Lung (tissue), 12 donors: Measurements from ENCODE around the gene PRR16. TPM values are rescaled to one million over a fixed set of nuclear protein-coding genes. Genes with fewer than 3 reads are reported as not detected.
A peak's percentile ranks its signal among the peaks of the same experiment; 100 is the strongest.

Experiments
- ATAC-seq: fragments of 200-7000 bp; cut with Tn5 transposase; one replicate; pipeline ENCODE4 v1.9.1; 2020; ENCODE audit warnings: moderate number of reproducible peaks; ENCODE audit not compliant: insufficient read depth, low FRiP score
- DNase-seq, 3 donors: peaks; one replicate each; pipeline ENCODE4 v3.0.0-alpha.2; 2013 to 2017
- H3K27ac ChIP-seq, 2 donors: one replicate each; pipeline ENCODE4 v1.5.1; 2013; ENCODE audit warnings: mild to moderate bottlenecking in 2 of 2, moderate library complexity in 2 of 2, control low read depth in 1 of 2, inconsistent platforms in 1 of 2, low read depth in 1 of 2, low read length in 1 of 2
- H3K27me3 ChIP-seq, 3 donors: one replicate each; pipeline ENCODE4 v1.5.1; 2013; ENCODE audit warnings: low read length in 2 of 3; ENCODE audit not compliant: control insufficient read depth in 3 of 3, insufficient read depth in 3 of 3
- H3K36me3 ChIP-seq, 4 donors: one replicate each; pipeline ENCODE4 v1.5.1; 2013; ENCODE audit warnings: low read length in 4 of 4, mild to moderate bottlenecking in 1 of 4, moderate library complexity in 1 of 4; ENCODE audit not compliant: control insufficient read depth in 4 of 4, insufficient read depth in 4 of 4
- H3K4me1 ChIP-seq, 5 donors: one replicate each; pipeline ENCODE4 v1.5.1; 2013; ENCODE audit warnings: low read length in 5 of 5, mild to moderate bottlenecking in 2 of 5, moderate library complexity in 1 of 5; ENCODE audit not compliant: control insufficient read depth in 5 of 5, insufficient read depth in 5 of 5
- H3K4me3 ChIP-seq: one replicate; pipeline ENCODE4 v1.5.1; 2013; ENCODE audit warnings: mild to moderate bottlenecking, control low read depth, moderate library complexity
- H3K9ac ChIP-seq, 2 donors: one replicate each; pipeline ENCODE4 v1.5.1; 2013; ENCODE audit warnings: low read length in 2 of 2, control low read depth in 1 of 2; ENCODE audit not compliant: insufficient read depth in 1 of 2
- H3K9me3 ChIP-seq, 4 donors: one replicate each; pipeline ENCODE4 v1.5.1; 2013; ENCODE audit warnings: low read length in 3 of 4, mild to moderate bottlenecking in 1 of 4, moderate library complexity in 1 of 4; ENCODE audit not compliant: control insufficient read depth in 4 of 4, insufficient read depth in 3 of 4
- CTCF ChIP-seq: IDR thresholded peaks from 2 replicates; pipeline ENCODE4 v1.5.1; 2012; ENCODE audit warnings: mild to moderate bottlenecking; ENCODE audit errors: control extremely low read depth, extremely low read depth
- WGBS, 2 donors: extraction: QIAGEN DNeasy Blood & Tissue Kit; methylation state at CpG; one replicate each; pipeline ENCODE4 v1.1.7; 2013; 5-methylcytosine and 5-hydroxymethylcytosine counted together
- polyA plus RNA-seq, 2 donors: library from polyadenylated mRNA; stranded (reverse); fragments of 200-250 nt; gene quantifications; one replicate each; pipeline ENCODE4 v1.2.1, GENCODE V29; 2013
- total RNA-seq, 2 donors: library from RNA; depleted of rRNA in 1 of 2; stranded (reverse); fragments of >200 nt in 1 of 2; gene quantifications; one replicate each; pipeline ENCODE4 v1.2.1, GENCODE V29; 2014 to 2021
- donor health status: control.
- donor health status: control.
- donor health status: Bipolar disorder and iron deficiency.
- donor health status: healthy.
- donor health status: DM: yes; HTN: yes; CAD: no.

PRR16 gene
- total and polyA plus RNA-seq, 4 donors = 1.1 to 6.6 (median 5.9) TPM

- H3K27me3 ChIP-seq = no peaks in the 10 kb centered on the region
- 47 to 89% methylated on average over 1 of the region's 1 CpG for WGBS, 2 donors
- peaks cover 0 to 9% (median 0%) of the 10 kb centered on the region in 5 donors for H3K4me1 ChIP-seq
- H3K4me3 ChIP-seq = no peak overlapping the region
- no peaks in the 10 kb centered on the region for H3K36me3 ChIP-seq
- H3K9ac ChIP-seq = no peak overlapping the region
- no peak overlapping the region for H3K27ac ChIP-seq
- ATAC-seq (no peak), DNase-seq (no peak)
- no peak for TF ChIP-seq CTCF
- H3K9me3 ChIP-seq = peaks cover 0 to 4% (median 0%) of the 10 kb centered on the region in 4 donors
These were observed 16.3 kb upstream of the PRR16 start for GRCh38 chr5:120447706-120448239.

- 79 to 81% methylated on average over 3 of the region's 3 CpGs for WGBS, 2 donors
- H3K27ac ChIP-seq = peak overlapping the region in 1 of 2 donors; percentile 21
- H3K27me3 ChIP-seq = peaks cover 0 to 2% (median 0%) of the 10 kb centered on the region in 3 donors
- H3K36me3 ChIP-seq = no peaks in the 10 kb centered on the region
- no peak for TF ChIP-seq CTCF
- H3K9me3 ChIP-seq = peaks cover 0 to 4% (median 0%) of the 10 kb centered on the region in 4 donors
- no peak for DNase-seq
- no peak overlapping the region for H3K9ac ChIP-seq
- peaks cover 0 to 15% (median 2%) of the 10 kb centered on the region in 5 donors for H3K4me1 ChIP-seq
- ATAC-seq = no peak
- H3K4me3 ChIP-seq = no peak overlapping the region
These were observed 14.6 kb upstream of the PRR16 start for GRCh38 chr5:120449501-120449900.

- TF ChIP-seq CTCF = no peak
- ATAC-seq = no peak
These were observed 13.2 kb upstream of the PRR16 start for GRCh38 chr5:120450910-120451309.

GRCh38 chr5:120451445-120451844 is 12.7 kb upstream of the PRR16 start:
- Histone ChIP-seq H3K27ac (no peak overlapping the region), H3K27me3 (peaks cover 0 to 2% (median 0%) of the 10 kb centered on the region in 3 donors), H3K4me1 (peaks cover 0 to 24% (median 2%) of the 10 kb centered on the region in 5 donors), H3K9me3 (peaks cover 0 to 4% (median 0%) of the 10 kb centered on the region in 4 donors), H3K9ac (no peak overlapping the region), H3K36me3 (no peaks in the 10 kb centered on the region), H3K4me3 (no peak overlapping the region)
- DNase-seq (no peak), ATAC-seq (no peak)
- WGBS, 2 donors = 93 to 95% methylated on average over 9 of the region's 9 CpGs
- TF ChIP-seq CTCF = no peak

More at GRCh38 chr5:120450910-120451309, 13.2 kb upstream of the PRR16 start:
- no peak overlapping the region for H3K9ac ChIP-seq
- H3K36me3 ChIP-seq = no peaks in the 10 kb centered on the region
- peaks cover 0 to 20% (median 2%) of the 10 kb centered on the region in 5 donors for H3K4me1 ChIP-seq
- 93 to 96% methylated on average over 5 of the region's 5 CpGs for WGBS, 2 donors
- H3K9me3 ChIP-seq = peaks cover 0 to 4% (median 0%) of the 10 kb centered on the region in 4 donors
- no peak for DNase-seq
- H3K27ac ChIP-seq = no peak overlapping the region
- H3K27me3 ChIP-seq = peaks cover 0 to 2% (median 0%) of the 10 kb centered on the region in 3 donors
- H3K4me3 ChIP-seq = no peak overlapping the region
